ENCODE results near the gene NTRK2.
"Not testable (repeated sequence)": the region's sequence is repeated elsewhere in the genome, so short reads cannot be mapped to it uniquely, and the experiment has no call there.

The NTRK2 gene

GRCh38 chr9:84894859-84895258 lies 225.3 kb downstream of the NTRK2 start:
- DNase-seq (no peak), ATAC-seq (no peak)

GRCh38 chr9:84897362-84898094 lies 228.0 kb downstream of the NTRK2 start:
- ATAC-seq, result no peak
- no peak for DNase-seq

GRCh38 chr9:84898188-84898587 lies 228.7 kb downstream of the NTRK2 start:
- ATAC-seq (no peak), DNase-seq (no peak)

- DNase-seq, result not testable (repeated sequence)
Measured at GRCh38 chr9:84898618-84899017, 229.1 kb downstream of the NTRK2 start.

GRCh38 chr9:84899326-84899725 lies 229.8 kb downstream of the NTRK2 start:
- DNase-seq (no peak), ATAC-seq (no peak)

More at GRCh38 chr9:84898618-84899017, 229.1 kb downstream of the NTRK2 start:
- not testable (repeated sequence) for ATAC-seq

GRCh38 chr9:84900421-84900820 lies 230.9 kb downstream of the NTRK2 start:
- ATAC-seq, result no peak

GRCh38 chr9:84903963-84904362 lies 234.4 kb downstream of the NTRK2 start:
- DNase-seq (no peak), ATAC-seq (no peak)

More at GRCh38 chr9:84900421-84900820, 230.9 kb downstream of the NTRK2 start:
- DNase-seq, result no peak

GRCh38 chr9:84916769-84917168 lies 247.2 kb downstream of the NTRK2 start:
- ATAC-seq (no peak), DNase-seq (no peak)

GRCh38 chr9:84917366-84918070 lies 248.0 kb downstream of the NTRK2 start:
- DNase-seq (no peak), ATAC-seq (no peak)

GRCh38 chr9:84919440-84919839 lies 249.9 kb downstream of the NTRK2 start:
- ATAC-seq, result no peak
- DNase-seq, result no peak

- DNase-seq (no peak), ATAC-seq (no peak)
Measured at GRCh38 chr9:84921175-84921574, 251.6 kb downstream of the NTRK2 start.

- ATAC-seq, result no peak
- no peak for DNase-seq
Measured at GRCh38 chr9:84922051-84922450, 252.5 kb downstream of the NTRK2 start.

GRCh38 chr9:84924266-84924665 lies 254.7 kb downstream of the NTRK2 start:
- DNase-seq, result no peak
- no peak for ATAC-seq

- DNase-seq (no peak), ATAC-seq (no peak)
Measured at GRCh38 chr9:84925225-84925872, 255.8 kb downstream of the NTRK2 start.

- ATAC-seq (no peak), DNase-seq (no peak)
Measured at GRCh38 chr9:84926793-84927192, 257.3 kb downstream of the NTRK2 start.

- DNase-seq (no peak), ATAC-seq (no peak)
Measured at GRCh38 chr9:84928419-84928818, 258.9 kb downstream of the NTRK2 start.

- ATAC-seq, result no peak
- no peak for DNase-seq
Measured at GRCh38 chr9:84929068-84929467, 259.5 kb downstream of the NTRK2 start.

GRCh38 chr9:84932915-84933527 lies 263.5 kb downstream of the NTRK2 start:
- no peak for DNase-seq
- no peak for ATAC-seq

- no peak for ATAC-seq
- no peak for DNase-seq
Measured at GRCh38 chr9:84935528-84936117, 266.1 kb downstream of the NTRK2 start.

GRCh38 chr9:84937180-84937579 lies 267.7 kb downstream of the NTRK2 start:
- DNase-seq, result no peak
- no peak for ATAC-seq

- DNase-seq (no peak), ATAC-seq (no peak)
Measured at GRCh38 chr9:84937581-84937980, 268.1 kb downstream of the NTRK2 start.

- no peak for DNase-seq
- ATAC-seq, result no peak
Measured at GRCh38 chr9:84939774-84940173, 270.2 kb downstream of the NTRK2 start.

All from stimulated activated naive CD8-positive, alpha-beta T cell treated with anti-CD3 and anti-CD28 coated beads, Interleukin-15, Interleukin-2, amounts not matched to agents 100 U/mL and 50 U/mL, for 24 hours (primary cell).